ENCODE data around the gene PAGR1. TPM values are rescaled to one million over a fixed set of nuclear protein-coding genes. Genes with fewer than 3 reads are reported as not detected.
"Not testable (repeated sequence)": the region's sequence is repeated elsewhere in the genome, so short reads cannot be mapped to it uniquely, and the experiment has no call there.

Gene PAGR1
- polyA plus RNA-seq, 1 donor = 36.4 TPM

DNA sequence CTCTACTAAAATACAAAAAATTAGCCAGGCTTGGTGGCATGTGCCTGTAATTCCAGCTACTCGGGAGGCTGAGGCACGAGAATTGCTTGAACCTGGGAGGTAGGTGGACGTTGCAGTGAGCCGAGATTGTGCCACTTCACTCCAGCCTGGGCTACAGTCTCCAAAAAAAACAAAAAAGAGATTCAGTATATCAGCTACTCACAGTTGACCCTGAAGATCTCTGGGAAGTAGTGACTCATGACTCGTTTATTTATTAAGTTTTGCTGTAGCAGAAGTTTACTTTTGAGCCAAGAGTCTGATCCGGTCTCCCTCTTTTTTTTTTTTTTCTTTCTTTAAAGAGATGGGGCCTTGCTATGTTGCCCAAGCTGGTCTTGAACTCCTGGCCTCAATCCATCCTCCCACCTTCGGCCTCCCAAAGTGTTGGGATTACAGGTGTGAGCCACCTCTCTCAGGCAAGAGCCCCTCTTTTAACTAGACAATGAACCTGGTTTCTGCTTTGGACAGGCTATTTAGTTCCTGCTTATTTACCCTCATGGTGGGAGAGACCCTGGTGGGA is 8.7 kb downstream of the PAGR1 start:
- H3K9me3 ChIP-seq (ENCODE audit: control insufficient read depth, low read depth, low read length) = no peaks in the 10 kb centered on the region
- peaks cover 1% of the 10 kb centered on the region for H3K36me3 ChIP-seq (ENCODE audit: control insufficient read depth, insufficient read depth, low read length)
- peaks cover 77% of the 10 kb centered on the region for H3K4me1 ChIP-seq (ENCODE audit: control insufficient read depth, insufficient read depth, low read length)
- H3K4me3 ChIP-seq (ENCODE audit: low read length) = no peak overlapping the region
- 8% methylated on average over 2 of the region's 7 CpGs for WGBS (ENCODE audit: insufficient coverage, low lambda C conversion rate)
- peak overlapping the region; percentile 72 for H3K27ac ChIP-seq (ENCODE audit: low read length)
- H3K27me3 ChIP-seq (ENCODE audit: control insufficient read depth, insufficient read depth, low read length) = no peaks in the 10 kb centered on the region
- DNase-seq = peak in 1 of 2 donors; percentile 60

DNA sequence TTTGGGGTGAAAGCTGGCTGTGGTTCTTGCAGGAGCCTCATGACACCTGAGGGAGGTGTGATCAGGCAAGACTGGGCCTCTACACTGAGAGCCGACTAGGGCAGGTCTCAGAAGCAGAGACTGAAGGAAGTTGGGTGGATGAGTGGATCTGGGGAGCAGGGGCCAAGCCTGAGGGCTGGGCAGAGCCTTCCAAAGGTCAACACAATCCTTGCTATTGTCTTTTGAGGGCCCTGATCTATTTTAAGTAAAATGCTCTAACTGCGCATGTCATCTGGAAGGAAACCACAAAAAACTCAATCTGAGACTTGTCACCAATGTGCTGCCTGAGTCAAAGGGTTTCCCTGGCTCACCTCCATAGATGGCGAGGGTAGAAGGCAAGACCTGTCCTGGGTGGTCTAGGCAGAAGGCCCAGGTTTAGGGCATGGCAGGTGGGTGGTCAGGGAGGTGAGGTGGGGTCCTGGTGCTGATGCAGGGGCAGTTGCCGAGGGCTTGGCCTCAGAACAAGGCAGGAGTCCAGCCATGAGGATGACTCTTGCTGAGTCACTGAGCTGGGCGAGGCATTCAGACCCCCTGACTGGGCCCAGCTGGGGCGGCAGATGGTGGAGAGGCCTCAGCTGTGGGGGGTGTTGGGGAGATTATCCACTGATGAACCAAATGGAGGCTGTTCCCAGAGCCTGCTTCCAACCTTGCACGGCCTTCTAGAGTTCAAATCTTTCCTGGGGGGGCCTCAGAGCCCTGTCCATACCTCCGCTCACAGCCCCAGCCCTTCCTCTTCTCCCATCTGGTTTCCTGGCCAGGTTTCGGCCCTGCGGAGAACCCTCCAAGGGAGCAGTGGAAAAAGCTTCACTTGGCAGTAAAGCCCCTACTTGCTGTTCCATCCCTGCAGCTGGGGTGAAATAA is 9.4 kb downstream of the PAGR1 start:
- DNase-seq = peak in 1 of 2 donors; percentile 79
- no CpG with 5 or more reads among the region's 10 CpGs for WGBS (ENCODE audit: insufficient coverage, low lambda C conversion rate)
- Histone ChIP-seq H3K4me3 (ENCODE audit: low read length) (no peak overlapping the region), H3K36me3 (ENCODE audit: control insufficient read depth, insufficient read depth, low read length) (no peaks in the 10 kb centered on the region), H3K27ac (ENCODE audit: low read length) (peak overlapping the region; percentile 72), H3K9me3 (ENCODE audit: control insufficient read depth, low read depth, low read length) (no peaks in the 10 kb centered on the region), H3K4me1 (ENCODE audit: control insufficient read depth, insufficient read depth, low read length) (peaks cover 80% of the 10 kb centered on the region), H3K27me3 (ENCODE audit: control insufficient read depth, insufficient read depth, low read length) (no peaks in the 10 kb centered on the region)

GRCh38 chr16:29826342-29826695 is 10.4 kb downstream of the PAGR1 start:
- Histone ChIP-seq H3K9me3 (ENCODE audit: control insufficient read depth, low read depth, low read length) (no peaks in the 10 kb centered on the region), H3K36me3 (ENCODE audit: control insufficient read depth, insufficient read depth, low read length) (peaks cover 5% of the 10 kb centered on the region), H3K4me3 (ENCODE audit: low read length) (no peak overlapping the region), H3K4me1 (ENCODE audit: control insufficient read depth, insufficient read depth, low read length) (peaks cover 85% of the 10 kb centered on the region), H3K27ac (ENCODE audit: low read length) (peak overlapping the region; percentile 72), H3K27me3 (ENCODE audit: control insufficient read depth, insufficient read depth, low read length) (no peaks in the 10 kb centered on the region)
- DNase-seq = no peak
- WGBS (ENCODE audit: insufficient coverage, low lambda C conversion rate) = no CpG with 5 or more reads among the region's 8 CpGs

- H3K27me3 ChIP-seq (ENCODE audit: control insufficient read depth, insufficient read depth, low read length) = no peaks in the 10 kb centered on the region
- H3K9me3 ChIP-seq (ENCODE audit: control insufficient read depth, low read depth, low read length) = no peaks in the 10 kb centered on the region
- peaks cover 46% of the 10 kb centered on the region for H3K4me1 ChIP-seq (ENCODE audit: control insufficient read depth, insufficient read depth, low read length)
- peaks cover 39% of the 10 kb centered on the region for H3K36me3 ChIP-seq (ENCODE audit: control insufficient read depth, insufficient read depth, low read length)
- DNase-seq = no peak
- no CpG with 5 or more reads among the region's 11 CpGs for WGBS (ENCODE audit: insufficient coverage, low lambda C conversion rate)
- peak overlapping the region; percentile 94 for H3K27ac ChIP-seq (ENCODE audit: low read length)
- no peak overlapping the region for H3K4me3 ChIP-seq (ENCODE audit: low read length)
Observed at GRCh38 chr16:29830774-29831173, 14.8 kb downstream of the PAGR1 start.

- no CpG with 5 or more reads among the region's 2 CpGs for WGBS (ENCODE audit: insufficient coverage, low lambda C conversion rate)
- Histone ChIP-seq H3K27me3 (ENCODE audit: control insufficient read depth, insufficient read depth, low read length) (no peaks in the 10 kb centered on the region), H3K4me1 (ENCODE audit: control insufficient read depth, insufficient read depth, low read length) (peaks cover 39% of the 10 kb centered on the region), H3K4me3 (ENCODE audit: low read length) (no peak overlapping the region), H3K27ac (ENCODE audit: low read length) (no peak overlapping the region), H3K9me3 (ENCODE audit: control insufficient read depth, low read depth, low read length) (no peaks in the 10 kb centered on the region), H3K36me3 (ENCODE audit: control insufficient read depth, insufficient read depth, low read length) (peaks cover 44% of the 10 kb centered on the region)
- no peak for DNase-seq
Observed at GRCh38 chr16:29831490-29831889, 15.5 kb downstream of the PAGR1 start.

- DNase-seq; H3K27me3 ChIP-seq (ENCODE audit: control insufficient read depth, insufficient read depth, low read length); H3K4me3 ChIP-seq (ENCODE audit: low read length); H3K9me3 ChIP-seq (ENCODE audit: control insufficient read depth, low read depth, low read length); H3K27ac ChIP-seq (ENCODE audit: low read length): not testable (repeated sequence)
- WGBS (ENCODE audit: insufficient coverage, low lambda C conversion rate) = no CpG with 5 or more reads among the region's 4 CpGs
- Histone ChIP-seq H3K36me3 (ENCODE audit: control insufficient read depth, insufficient read depth, low read length) (peaks cover 58% of the 10 kb centered on the region), H3K4me1 (ENCODE audit: control insufficient read depth, insufficient read depth, low read length) (peaks cover 30% of the 10 kb centered on the region)
Observed at GRCh38 chr16:29833219-29833618, 17.3 kb downstream of the PAGR1 start.

- peaks cover 22% of the 10 kb centered on the region for H3K4me1 ChIP-seq (ENCODE audit: control insufficient read depth, insufficient read depth, low read length)
- H3K27me3 ChIP-seq (ENCODE audit: control insufficient read depth, insufficient read depth, low read length) = no peaks in the 10 kb centered on the region
- WGBS (ENCODE audit: insufficient coverage, low lambda C conversion rate) = no CpG with 5 or more reads among the region's 5 CpGs
- peaks cover 65% of the 10 kb centered on the region for H3K36me3 ChIP-seq (ENCODE audit: control insufficient read depth, insufficient read depth, low read length)
- no peak for DNase-seq
- no peak overlapping the region for H3K4me3 ChIP-seq (ENCODE audit: low read length)
- no peak overlapping the region for H3K27ac ChIP-seq (ENCODE audit: low read length)
- no peaks in the 10 kb centered on the region for H3K9me3 ChIP-seq (ENCODE audit: control insufficient read depth, low read depth, low read length)
Observed at GRCh38 chr16:29834079-29834478, 18.1 kb downstream of the PAGR1 start.

GRCh38 chr16:29835926-29836325 is 20.0 kb downstream of the PAGR1 start:
- H3K36me3 ChIP-seq (ENCODE audit: control insufficient read depth, insufficient read depth, low read length) = peaks cover 80% of the 10 kb centered on the region
- no CpG with 5 or more reads among the region's 7 CpGs for WGBS (ENCODE audit: insufficient coverage, low lambda C conversion rate)

DNA sequence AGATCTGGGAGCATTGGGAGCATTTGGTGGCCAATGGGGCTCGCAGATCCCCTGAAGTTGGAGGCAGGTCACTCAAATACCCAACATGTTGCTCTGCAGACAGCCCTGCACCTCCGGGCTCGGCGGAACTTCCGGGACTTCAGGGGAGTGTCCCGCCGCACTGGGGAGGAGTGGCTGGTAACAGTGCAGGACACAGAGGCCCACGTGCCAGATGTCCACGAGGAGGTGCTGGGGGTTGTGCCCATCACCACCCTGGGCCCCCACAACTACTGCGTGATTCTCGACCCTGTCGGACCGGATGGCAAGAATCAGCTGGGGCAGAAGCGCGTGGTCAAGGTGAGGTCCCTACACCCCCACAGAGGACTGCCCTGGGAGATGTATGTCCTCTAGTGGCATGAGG is 20.7 kb downstream of the PAGR1 start:
- Histone ChIP-seq H3K9me3 (ENCODE audit: control insufficient read depth, low read depth, low read length) (no peaks in the 10 kb centered on the region), H3K4me1 (ENCODE audit: control insufficient read depth, insufficient read depth, low read length) (peaks cover under 1% of the 10 kb centered on the region), H3K27ac (ENCODE audit: low read length) (no peak overlapping the region), H3K4me3 (ENCODE audit: low read length) (no peak overlapping the region), H3K36me3 (ENCODE audit: control insufficient read depth, insufficient read depth, low read length) (peaks cover 82% of the 10 kb centered on the region), H3K27me3 (ENCODE audit: control insufficient read depth, insufficient read depth, low read length) (no peaks in the 10 kb centered on the region)
- no peak for DNase-seq
- WGBS (ENCODE audit: insufficient coverage, low lambda C conversion rate) = no CpG with 5 or more reads among the region's 15 CpGs

More at GRCh38 chr16:29835926-29836325, 20.0 kb downstream of the PAGR1 start:
- H3K9me3 ChIP-seq (ENCODE audit: control insufficient read depth, low read depth, low read length) = no peaks in the 10 kb centered on the region
- no peak overlapping the region for H3K4me3 ChIP-seq (ENCODE audit: low read length)
- H3K27ac ChIP-seq (ENCODE audit: low read length) = no peak overlapping the region
- H3K4me1 ChIP-seq (ENCODE audit: control insufficient read depth, insufficient read depth, low read length) = peaks cover 6% of the 10 kb centered on the region
- DNase-seq = no peak
- H3K27me3 ChIP-seq (ENCODE audit: control insufficient read depth, insufficient read depth, low read length) = no peaks in the 10 kb centered on the region

DNA sequence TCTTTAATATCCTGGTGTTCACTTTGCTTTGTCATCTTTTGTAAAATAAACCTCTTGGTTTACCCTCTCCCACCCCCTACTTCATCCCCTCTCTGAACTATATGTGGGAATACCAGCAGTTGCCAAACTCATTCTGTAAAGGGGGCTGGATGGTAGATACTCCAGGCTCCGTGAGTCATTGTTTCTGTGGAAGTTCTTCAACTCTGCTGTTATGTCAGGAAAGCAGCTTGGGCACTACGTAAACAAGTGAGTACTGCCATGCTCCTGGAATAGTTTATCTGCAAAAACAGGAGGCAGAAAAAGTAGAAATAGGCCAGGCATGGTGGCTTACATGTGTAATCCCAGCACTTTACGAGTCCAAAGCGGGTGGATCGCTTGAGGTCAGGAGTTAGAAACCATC is 21.9 kb downstream of the PAGR1 start:
- peaks cover 84% of the 10 kb centered on the region for H3K36me3 ChIP-seq (ENCODE audit: control insufficient read depth, insufficient read depth, low read length)
- DNase-seq = no peak
- no peaks in the 10 kb centered on the region for H3K27me3 ChIP-seq (ENCODE audit: control insufficient read depth, insufficient read depth, low read length)
- no peak overlapping the region for H3K27ac ChIP-seq (ENCODE audit: low read length)
- WGBS (ENCODE audit: insufficient coverage, low lambda C conversion rate) = 95% methylated on average over 3 of the region's 5 CpGs
- H3K4me3 ChIP-seq (ENCODE audit: low read length) = no peak overlapping the region
- H3K9me3 ChIP-seq (ENCODE audit: control insufficient read depth, low read depth, low read length) = no peaks in the 10 kb centered on the region
- H3K4me1 ChIP-seq (ENCODE audit: control insufficient read depth, insufficient read depth, low read length) = no peaks in the 10 kb centered on the region

Data from large intestine (tissue), 3 donors.